Endothelial cell of umbilical vein (primary cell): ENCODE results near the gene PRDM16.

Experiments used
- CTCF ChIP-seq, 2 donors: IDR thresholded peaks; 1 replicate in 1 of 2; 2 replicates in 1 of 2; pipeline ENCODE4 v1.5.1; 2011; ENCODE audit warnings: low read length in 2 of 2, mild to moderate bottlenecking in 2 of 2, moderate library complexity in 2 of 2, control low read depth in 1 of 2, inconsistent platforms in 1 of 2, low read depth in 1 of 2; ENCODE audit not compliant: insufficient read depth in 1 of 2; ENCODE audit errors: extremely low read depth in 1 of 2
- EZH2 ChIP-seq: IDR thresholded peaks from 2 replicates; pipeline ENCODE4 v1.6.1; 2012; ENCODE audit warnings: borderline replicate concordance, low read depth, mild to moderate bottlenecking, moderate library complexity, low read length, inconsistent platforms; ENCODE audit not compliant: severe bottlenecking
- FOS ChIP-seq: IDR thresholded peaks from 2 replicates; pipeline ENCODE4 v1.6.1; 2011; ENCODE audit warnings: mild to moderate bottlenecking, low read length, moderate library complexity, borderline replicate concordance; ENCODE audit not compliant: insufficient read depth
- JUN ChIP-seq: IDR thresholded peaks from 2 replicates; pipeline ENCODE4 v1.6.1; 2011; ENCODE audit warnings: borderline replicate concordance, low read depth; ENCODE audit not compliant: insufficient read length, insufficient read depth
- MAX ChIP-seq: IDR thresholded peaks from 2 replicates; pipeline ENCODE4 v1.6.1; 2011; ENCODE audit not compliant: insufficient read depth, insufficient read length
- MYC ChIP-seq: IDR thresholded peaks from one replicate; pipeline ENCODE4 v1.6.1; 2011; ENCODE audit warnings: mild to moderate bottlenecking, low read depth, low read length
- POLR2A ChIP-seq: IDR thresholded peaks from 2 replicates; pipeline ENCODE4 v1.6.1; 2012; ENCODE audit warnings: low read depth, mild to moderate bottlenecking, control low read depth, low read length
- POLR2AphosphoS5 ChIP-seq: IDR thresholded peaks from 2 replicates; pipeline ENCODE4 v1.6.1; 2012; ENCODE audit warnings: low read depth, mild to moderate bottlenecking, control low read depth, low read length, moderate library complexity; ENCODE audit not compliant: insufficient read depth

DNA sequence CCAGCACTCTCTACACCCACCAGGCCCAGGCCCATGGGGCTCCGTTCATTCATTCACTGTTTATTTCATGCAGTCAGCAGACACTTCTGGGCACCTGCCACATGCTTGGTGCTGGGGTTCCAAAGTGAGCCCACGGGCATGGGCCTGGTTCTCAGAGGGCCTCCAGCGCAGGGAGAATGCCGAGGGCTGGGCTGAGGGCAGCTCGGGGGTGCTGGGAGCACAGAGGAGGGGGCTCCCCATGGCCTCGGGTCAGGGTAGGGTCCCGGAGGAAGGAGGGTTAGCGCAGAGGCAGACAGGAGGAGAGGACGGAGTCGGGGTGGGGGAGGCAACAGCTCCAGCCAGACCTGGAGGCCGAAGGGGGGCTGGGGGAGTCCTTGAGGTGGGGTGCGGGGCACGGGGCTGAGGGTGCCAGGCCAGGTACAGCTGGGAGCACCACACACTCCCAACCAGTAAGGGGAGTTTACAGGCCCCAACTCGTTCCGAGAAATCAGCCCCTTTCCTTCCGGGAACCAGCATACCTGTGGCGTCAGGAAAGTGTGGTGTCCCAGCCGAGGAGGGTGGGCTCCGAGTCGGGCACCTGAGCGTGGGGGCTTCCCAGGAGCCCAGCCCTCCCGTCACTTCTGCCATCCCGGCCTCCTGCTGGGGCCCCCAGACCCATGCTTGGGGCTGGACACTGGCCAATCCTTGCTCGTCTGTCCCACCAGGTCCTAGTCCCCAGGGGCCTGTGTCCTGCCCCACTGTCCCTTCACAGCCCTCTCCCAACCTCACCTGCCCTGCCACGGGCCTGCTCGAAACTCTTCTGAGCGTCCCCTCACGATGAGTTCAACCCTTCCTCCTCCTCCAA, 396.3 kb downstream of the PRDM16 start:
- no peak for TF ChIP-seq CTCF (IDR thresholded peaks at IDR 0.05; ENCODE audit: extremely low read depth in 1 of 2, insufficient read depth in 1 of 2, low read depth in 1 of 2, low read length in 2 of 2)
- TF ChIP-seq POLR2A: no peak
- no peak for TF ChIP-seq MYC
- TF ChIP-seq MAX: no peak
- TF ChIP-seq POLR2AphosphoS5: no peak
- no peak for TF ChIP-seq EZH2
- TF ChIP-seq FOS: no peak
- TF ChIP-seq JUN: no peak
